Chondrocyte (in vitro differentiated cells): ENCODE data around the gene PPIC. TPM values are rescaled to one million over a fixed set of nuclear protein-coding genes. Genes with fewer than 3 reads are reported as not detected.

Experiments used
- DNase-seq: peaks from one replicate; pipeline ENCODE4 v3.0.0; 2021; ENCODE audit warnings: mixed read lengths, low spot score
- H3K27ac Mint-ChIP-seq: one replicate; pipeline ENCODE4 v1.8.0; 2021; ENCODE audit warnings: mild to moderate bottlenecking, moderate library complexity, mixed read lengths; ENCODE audit not compliant: unreplicated experiment
- H3K27me3 Mint-ChIP-seq: 2 replicates; pipeline ENCODE4 v1.8.0; 2021; ENCODE audit warnings: low read depth, mixed read lengths
- H3K36me3 Mint-ChIP-seq: 2 replicates; pipeline ENCODE4 v1.8.0; 2021; ENCODE audit warnings: low read depth, mixed read lengths
- H3K4me1 Mint-ChIP-seq: 2 replicates; pipeline ENCODE4 v1.8.0; 2021; ENCODE audit warnings: low read depth, mild to moderate bottlenecking, mixed read lengths
- H3K4me3 Mint-ChIP-seq: one replicate; pipeline ENCODE4 v1.8.0; 2021; ENCODE audit warnings: mild to moderate bottlenecking, moderate library complexity, mixed read lengths; ENCODE audit not compliant: unreplicated experiment
- H3K9me3 Mint-ChIP-seq: 2 replicates; pipeline ENCODE4 v1.8.0; 2021; ENCODE audit warnings: low read depth, mixed read lengths
- total RNA-seq: library from RNA; stranded (reverse); gene quantifications from 3 replicates; pipeline ENCODE4 v1.2.1, GENCODE V29; 2021
- TF ChIP-seq, protein P1 (sequence below): fragments of 200-600 bp; sonication (generic); IDR thresholded peaks from 2 replicates; pipeline ENCODE4 v1.5.0; 2021; ENCODE audit warnings: antibody characterized with exemption, mild to moderate bottlenecking, moderate library complexity

PPIC gene
- total RNA-seq, 1 donor from 2014 or later: 122 TPM

DNA sequence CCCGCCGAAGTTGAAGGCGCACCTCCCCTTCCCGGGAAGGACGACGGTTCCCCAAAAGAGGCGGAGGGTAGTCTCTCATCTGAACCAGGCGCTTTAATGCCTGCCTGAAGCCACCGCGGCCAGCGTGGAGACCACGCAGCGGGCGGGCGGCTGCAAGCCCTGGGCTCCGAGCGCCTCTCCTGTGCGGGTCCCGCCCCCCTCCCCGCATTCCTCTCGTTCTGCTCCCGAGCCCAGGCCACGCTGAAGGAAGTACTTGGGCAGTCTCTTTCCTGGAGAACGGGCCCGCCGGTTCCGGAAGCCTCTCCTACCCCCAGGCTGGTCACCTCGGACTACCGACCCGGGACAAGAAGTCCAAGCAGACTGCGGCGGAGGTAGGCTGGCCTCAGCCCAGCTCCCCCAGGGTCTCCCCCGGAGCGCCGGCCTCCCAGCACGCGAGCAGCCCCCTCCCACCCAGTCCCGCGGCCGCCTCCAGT is 571 bp downstream of the PPIC start:
- TF ChIP-seq, protein P1, sequence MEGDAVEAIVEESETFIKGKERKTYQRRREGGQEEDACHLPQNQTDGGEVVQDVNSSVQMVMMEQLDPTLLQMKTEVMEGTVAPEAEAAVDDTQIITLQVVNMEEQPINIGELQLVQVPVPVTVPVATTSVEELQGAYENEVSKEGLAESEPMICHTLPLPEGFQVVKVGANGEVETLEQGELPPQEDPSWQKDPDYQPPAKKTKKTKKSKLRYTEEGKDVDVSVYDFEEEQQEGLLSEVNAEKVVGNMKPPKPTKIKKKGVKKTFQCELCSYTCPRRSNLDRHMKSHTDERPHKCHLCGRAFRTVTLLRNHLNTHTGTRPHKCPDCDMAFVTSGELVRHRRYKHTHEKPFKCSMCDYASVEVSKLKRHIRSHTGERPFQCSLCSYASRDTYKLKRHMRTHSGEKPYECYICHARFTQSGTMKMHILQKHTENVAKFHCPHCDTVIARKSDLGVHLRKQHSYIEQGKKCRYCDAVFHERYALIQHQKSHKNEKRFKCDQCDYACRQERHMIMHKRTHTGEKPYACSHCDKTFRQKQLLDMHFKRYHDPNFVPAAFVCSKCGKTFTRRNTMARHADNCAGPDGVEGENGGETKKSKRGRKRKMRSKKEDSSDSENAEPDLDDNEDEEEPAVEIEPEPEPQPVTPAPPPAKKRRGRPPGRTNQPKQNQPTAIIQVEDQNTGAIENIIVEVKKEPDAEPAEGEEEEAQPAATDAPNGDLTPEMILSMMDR: no peak
- peak overlapping the region; percentile 27 for H3K27ac Mint-ChIP-seq
- H3K4me3 Mint-ChIP-seq: peak overlapping the region; percentile 80
- DNase-seq: no peak
- H3K9me3 Mint-ChIP-seq: no peaks in the 10 kb centered on the region
- peaks cover 20% of the 10 kb centered on the region for H3K4me1 Mint-ChIP-seq
- no peaks in the 10 kb centered on the region for H3K36me3 Mint-ChIP-seq
- no peaks in the 10 kb centered on the region for H3K27me3 Mint-ChIP-seq

- Mint-ChIP-seq H3K9me3 (no peaks in the 10 kb centered on the region), H3K36me3 (no peaks in the 10 kb centered on the region), H3K27ac (peak overlapping the region; percentile 52), H3K4me3 (peak overlapping the region; percentile 80), H3K4me1 (peaks cover 20% of the 10 kb centered on the region), H3K27me3 (no peaks in the 10 kb centered on the region)
- DNase-seq: no peak
- TF ChIP-seq, protein P1: peak; percentile 27
These were observed 1.1 kb downstream of the PPIC start for GRCh38 chr5:123035360-123035917.

DNA sequence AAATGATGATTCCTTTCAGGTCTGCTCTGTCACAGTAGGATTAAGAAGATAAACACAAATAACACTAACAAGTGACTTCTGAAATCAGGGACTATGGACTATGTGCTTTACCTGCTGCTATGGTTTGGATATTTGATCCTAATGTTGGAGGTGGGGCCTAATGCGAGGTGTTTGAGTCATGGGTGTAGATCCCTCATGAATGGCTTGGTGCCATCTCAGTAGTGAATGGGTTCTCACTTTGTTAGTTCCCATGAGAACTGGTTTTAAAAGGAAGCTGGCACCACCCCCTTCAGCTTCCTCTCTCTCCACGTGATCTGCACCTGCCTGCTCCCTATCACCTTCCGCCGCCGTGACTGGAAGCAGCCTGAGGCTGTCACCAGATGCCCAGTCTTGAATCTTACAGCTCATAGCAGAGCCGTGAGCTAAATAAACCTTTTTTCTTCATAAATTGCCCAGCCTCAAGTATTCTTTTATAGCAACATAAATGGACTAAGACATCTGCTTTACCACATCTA is 3.3 kb downstream of the PPIC start:
- Mint-ChIP-seq H3K27me3 (no peaks in the 10 kb centered on the region), H3K9me3 (no peaks in the 10 kb centered on the region), H3K27ac (no peak overlapping the region), H3K4me1 (peaks cover 21% of the 10 kb centered on the region), H3K36me3 (peaks cover 6% of the 10 kb centered on the region), H3K4me3 (no peak overlapping the region)
- DNase-seq: no peak
- TF ChIP-seq, protein P1: no peak

DNA sequence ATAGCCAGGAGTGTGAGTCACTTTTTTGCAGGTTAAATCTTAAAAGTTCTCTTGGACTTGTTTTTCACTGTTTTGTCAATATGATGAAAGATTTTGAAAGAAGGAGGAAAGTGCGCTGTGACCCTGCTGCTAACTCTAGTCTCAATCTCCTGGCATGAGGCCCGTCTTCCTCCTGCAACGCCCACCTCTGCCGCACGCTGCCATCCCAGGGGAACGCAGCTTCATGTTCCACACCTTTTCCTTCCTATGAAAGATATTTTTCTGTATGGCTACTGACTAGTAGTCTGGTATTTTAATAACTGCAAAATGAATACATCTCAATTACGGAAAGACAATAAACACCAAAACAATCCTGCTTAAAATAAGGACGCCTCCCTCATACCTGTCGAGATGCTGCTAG is 8.3 kb downstream of the PPIC start:
- Mint-ChIP-seq H3K36me3 (peaks cover 23% of the 10 kb centered on the region), H3K4me3 (no peak overlapping the region), H3K4me1 (peaks cover 4% of the 10 kb centered on the region), H3K9me3 (no peaks in the 10 kb centered on the region), H3K27ac (no peak overlapping the region), H3K27me3 (no peaks in the 10 kb centered on the region)
- TF ChIP-seq, protein P1: no peak
- DNase-seq: no peak

- TF ChIP-seq, protein P1: no peak
- Mint-ChIP-seq H3K9me3 (peaks cover 3% of the 10 kb centered on the region), H3K4me1 (no peaks in the 10 kb centered on the region), H3K27ac (no peak overlapping the region), H3K36me3 (peaks cover 2% of the 10 kb centered on the region), H3K4me3 (no peak overlapping the region), H3K27me3 (no peaks in the 10 kb centered on the region)
- no peak for DNase-seq
These were observed 21.8 kb downstream of the PPIC start for GRCh38 chr5:123014689-123015088.
